ENCODE data around the gene TH. TPM values are rescaled to one million over a fixed set of nuclear protein-coding genes. Genes with fewer than 3 reads are reported as not detected.

The TH gene
- total and polyA plus RNA-seq, 2 of the 4 experiments (the other 2 are of a cell fraction): 0.10 TPM; not detected in 1

GRCh38 chr11:2169005-2169378, 2.6 kb downstream of the TH start:
- Histone ChIP-seq H2BK20ac (ENCODE audit: low read depth, low read length) (no peak overlapping the region), H3K27ac (ENCODE audit: insufficient read depth, low read length) (no peak overlapping the region), H4K8ac (ENCODE audit: low read depth in 2 of 2, low read length in 2 of 2) (no peak overlapping the region), H3K27me3 (ENCODE audit: control insufficient read depth, insufficient read depth, low read length) (peaks cover 13% of the 10 kb centered on the region; the same call in 1 of the 2 replicates), H3K14ac (replicated peaks; ENCODE audit: low read depth, low read length) (no peak overlapping the region), H2BK120ac (ENCODE audit: low read depth, low read length) (no peak overlapping the region), H3K79me1 (ENCODE audit: low read depth in 1 of 2, low read length in 2 of 2) (no peaks in the 10 kb centered on the region), H3K9me3 (ENCODE audit: control insufficient read depth, insufficient read depth, low read length) (no peaks in the 10 kb centered on the region), H4K5ac (ENCODE audit: low read depth, low read length) (no peak overlapping the region), H3K4me3 (ENCODE audit: insufficient read depth, low read depth, low read length) (no peak overlapping the region), H4K20me1 (ENCODE audit: insufficient read depth, low read length) (no peaks in the 10 kb centered on the region; the same call in 1 of the 2 replicates), H2AFZ (replicated peaks; ENCODE audit: low read length, poor library complexity) (no peak overlapping the region), H3K36me3 (ENCODE audit: control insufficient read depth, insufficient read depth, low read length) (no peaks in the 10 kb centered on the region), H2BK15ac (ENCODE audit: low read depth, low read length) (no peak overlapping the region), H4K91ac (ENCODE audit: insufficient read depth, low read depth, low read length) (no peak overlapping the region), H2BK5ac (ENCODE audit: low read depth, low read length, poor library complexity, severe bottlenecking) (no peak overlapping the region), H2AK9ac (replicated peaks; ENCODE audit: low read depth, low read length, poor library complexity) (no peak overlapping the region), H3K9me1 (ENCODE audit: insufficient read depth, low read length) (no peaks in the 10 kb centered on the region), H3K4ac (ENCODE audit: low read depth, low read length) (no peak overlapping the region), H2AK5ac (ENCODE audit: low read depth, low read length) (no peak overlapping the region), H3K9ac (ENCODE audit: low read depth, low read length) (no peak overlapping the region), H3K56ac (ENCODE audit: extremely low read depth, insufficient read depth, low read length) (no peak overlapping the region), H3K18ac (ENCODE audit: low read depth, low read length) (no peak overlapping the region), H3K23ac (ENCODE audit: low read depth, low read length) (no peak overlapping the region), H3K4me2 (ENCODE audit: low read depth, low read length) (no peak overlapping the region), H3K4me1 (ENCODE audit: control insufficient read depth, insufficient read depth, low read length) (no peaks in the 10 kb centered on the region)
- no peak for TF ChIP-seq CTCF (conservative IDR thresholded peaks at IDR 0.05; ENCODE audit: low read depth, low read length)
- no peak for TF ChIP-seq RAD21 (IDR thresholded peaks at IDR 0.05; ENCODE audit: low read length)
- TF ChIP-seq RCOR1 (IDR thresholded peaks at IDR 0.05; ENCODE audit: insufficient replicate concordance, low read length): no peak
- no peak for TF ChIP-seq CHD1 (IDR thresholded peaks at IDR 0.05; ENCODE audit: low read depth, low read length)
- TF ChIP-seq MAFK (IDR thresholded peaks at IDR 0.05; ENCODE audit: low read depth, low read length): no peak
- TF ChIP-seq SMC3 (IDR thresholded peaks at IDR 0.05; ENCODE audit: low read depth, low read length): no peak
- TF ChIP-seq RFX5 (IDR thresholded peaks at IDR 0.05; ENCODE audit: low read depth, low read length): no peak
- no peak for TF ChIP-seq FOS (IDR thresholded peaks at IDR 0.05; ENCODE audit: low read depth, low read length)
- TF ChIP-seq, protein P1, sequence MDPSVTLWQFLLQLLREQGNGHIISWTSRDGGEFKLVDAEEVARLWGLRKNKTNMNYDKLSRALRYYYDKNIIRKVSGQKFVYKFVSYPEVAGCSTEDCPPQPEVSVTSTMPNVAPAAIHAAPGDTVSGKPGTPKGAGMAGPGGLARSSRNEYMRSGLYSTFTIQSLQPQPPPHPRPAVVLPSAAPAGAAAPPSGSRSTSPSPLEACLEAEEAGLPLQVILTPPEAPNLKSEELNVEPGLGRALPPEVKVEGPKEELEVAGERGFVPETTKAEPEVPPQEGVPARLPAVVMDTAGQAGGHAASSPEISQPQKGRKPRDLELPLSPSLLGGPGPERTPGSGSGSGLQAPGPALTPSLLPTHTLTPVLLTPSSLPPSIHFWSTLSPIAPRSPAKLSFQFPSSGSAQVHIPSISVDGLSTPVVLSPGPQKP (IDR thresholded peaks at IDR 0.05; ENCODE audit: borderline replicate concordance, low read depth, low read length): no peak
- no peak for TF ChIP-seq BHLHE40 (IDR thresholded peaks at IDR 0.05; ENCODE audit: low read depth, low read length)
- no peak for TF ChIP-seq POLR2A (IDR thresholded peaks at IDR 0.05; ENCODE audit: low read depth, low read length)
- TF ChIP-seq CEBPB (IDR thresholded peaks at IDR 0.05; ENCODE audit: low read depth, low read length): no peak
- no peak for TF ChIP-seq MXI1 (IDR thresholded peaks at IDR 0.05; ENCODE audit: borderline replicate concordance, low read depth, low read length)
- no peak for TF ChIP-seq USF2 (IDR thresholded peaks at IDR 0.05; ENCODE audit: low read depth, low read length)
- TF ChIP-seq NFE2L2 (IDR thresholded peaks at IDR 0.05; ENCODE audit: low read depth, low read length): no peak
- TF ChIP-seq MAZ (IDR thresholded peaks at IDR 0.05; ENCODE audit: borderline replicate concordance, low read depth, low read length): no peak
- no CpG with 5 or more reads among the region's 10 CpGs for WGBS, 2 experiments (ENCODE audit: extremely low coverage in 2 of 2, insufficient read length in 1 of 2)
- in situ Hi-C loops (cut with MboI; ENCODE audit: low sequenced_read_pairs): no loop called here
- CTCF ChIA-PET: no interaction called here
- intact Hi-C loops (cut with micrococcal nuclease): no loop called here
- POLR2A ChIA-PET (ENCODE audit: unreplicated experiment): no interaction called here
- dilution Hi-C loops (cut with HindIII; ENCODE audit: low sequenced_read_pairs, unreplicated experiment): no loop called here
- ATAC-seq (ENCODE audit: low read depth) (no peak), DNase-seq (no peak)
- BruUV-seq (replicated peaks): no TSS peak
